SU-DHL-6 (cell line): Measurements from ENCODE around the gene ANKRD66.
"Not testable (repeated sequence)": the region's sequence is repeated elsewhere in the genome, so short reads cannot be mapped to it uniquely, and the experiment has no call there.

ENCODE experiments used
- H2AFZ ChIP-seq: fragments of 200-600 bp; sonication (generic); 2 replicates; pipeline ENCODE4 v1.6.1; 2014; ENCODE audit warnings: low read depth, mild to moderate bottlenecking, moderate library complexity, mixed read lengths, antibody characterized with exemption, low read length; ENCODE audit not compliant: severe bottlenecking
- H3F3A ChIP-seq: fragments of 200-600 bp; shearing (Covaris generic); 2 replicates; pipeline ENCODE4 v1.6.0; 2016; ENCODE audit warnings: antibody characterized with exemption, mild to moderate bottlenecking; ENCODE audit not compliant: insufficient read depth
- H3K27ac ChIP-seq: fragments of 200-600 bp; sonication (generic); 2 replicates; pipeline ENCODE4 v1.5.1; 2016; ENCODE audit warnings: low read depth, mild to moderate bottlenecking, low read length, moderate library complexity, mixed read lengths
- H3K27me3 ChIP-seq: fragments of 200-600 bp; sonication (generic), shearing (Covaris generic); 2 replicates; pipeline ENCODE4 v1.6.0; 2014; ENCODE audit warnings: mild to moderate bottlenecking, low read length
- H3K36me3 ChIP-seq: fragments of 200-600 bp; sonication (generic); 2 replicates; pipeline ENCODE4 v1.6.1; 2014; ENCODE audit warnings: mild to moderate bottlenecking, low read length, mixed read lengths
- H3K4me2 ChIP-seq: fragments of 300-600, 200-600 bp; shearing (Covaris generic), sonication (generic); 2 replicates; pipeline ENCODE4 v1.6.0; 2014; ENCODE audit warnings: low read length, low read depth, mild to moderate bottlenecking; ENCODE audit not compliant: poor library complexity, severe bottlenecking
- H3K4me3 ChIP-seq: fragments of 200-600 bp; sonication (generic); 2 replicates; pipeline ENCODE4 v1.5.1; 2014; ENCODE audit warnings: antibody characterized with exemption, low read length, mild to moderate bottlenecking, mixed read lengths; ENCODE audit not compliant: insufficient read depth, poor library complexity, severe bottlenecking
- H3K79me2 ChIP-seq: fragments of 200-600 bp; sonication (generic); 2 replicates; pipeline ENCODE4 v1.6.1; 2014; ENCODE audit warnings: mild to moderate bottlenecking, low read length, moderate library complexity; ENCODE audit not compliant: insufficient read depth
- H3K9ac ChIP-seq: fragments of 200-600 bp; sonication (generic); 2 replicates; pipeline ENCODE4 v1.7.0; 2014; ENCODE audit warnings: mild to moderate bottlenecking, low read length
- H3K9me2 ChIP-seq: fragments of 200-600 bp; sonication (generic); replicated peaks from 2 replicates; pipeline ENCODE4 v1.6.1; 2014; ENCODE audit warnings: low read length; ENCODE audit not compliant: insufficient read depth
- H3K9me3 ChIP-seq: fragments of 200-600 bp; sonication (generic); 2 replicates; pipeline ENCODE4 v1.6.1; 2014; ENCODE audit warnings: low read length, mixed read lengths; ENCODE audit not compliant: insufficient read depth
- H4K20me1 ChIP-seq: fragments of 200-600 bp; sonication (generic); 2 replicates; pipeline ENCODE4 v1.6.1; 2014; ENCODE audit warnings: low read depth, mild to moderate bottlenecking, antibody characterized with exemption, low read length, moderate library complexity, mixed read lengths
- CTCF ChIP-seq: fragments of 200-600 bp; sonication (generic); IDR thresholded peaks from one replicate; pipeline ENCODE4 v1.5.1; 2017; ENCODE audit warnings: antibody characterized with exemption, mild to moderate bottlenecking, low read length, moderate library complexity; ENCODE audit not compliant: insufficient read depth, poor library complexity, severe bottlenecking
- EZH2phosphoT487 ChIP-seq: fragments of 200-600 bp; sonication (generic), shearing (Covaris generic); conservative IDR thresholded peaks from 2 replicates; pipeline ENCODE4 v1.6.1; 2018; ENCODE audit warnings: mild to moderate bottlenecking, antibody characterized with exemption, low read length, moderate library complexity, mixed read lengths

ANKRD66 gene

DNA sequence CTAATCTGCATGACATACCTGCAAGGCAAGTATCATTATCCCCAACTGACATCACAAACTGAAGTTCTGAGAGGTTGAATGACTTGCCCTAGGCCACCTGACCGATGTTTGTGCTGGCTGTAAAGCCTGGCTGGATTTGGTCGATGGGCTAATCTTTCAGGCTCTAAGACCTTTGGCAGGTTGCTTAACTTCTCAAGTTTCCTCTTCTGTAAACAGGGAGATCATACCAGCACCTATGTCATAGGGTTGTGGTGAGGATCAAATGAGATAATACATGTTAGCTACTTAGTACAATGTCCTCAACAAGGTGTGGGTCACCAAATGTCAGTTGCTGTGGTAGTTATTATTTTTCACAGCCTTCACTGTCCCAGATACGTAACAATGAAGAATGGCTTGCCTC lies 14.2 kb downstream of the ANKRD66 start:
- Histone ChIP-seq H3K4me2 (no peak overlapping the region), H4K20me1 (no peaks in the 10 kb centered on the region), H2AFZ (no peak overlapping the region), H3K36me3 (no peaks in the 10 kb centered on the region), H3K4me3 (no peak overlapping the region), H3F3A (no peaks in the 10 kb centered on the region), H3K9me3 (no peaks in the 10 kb centered on the region), H3K9ac (no peak overlapping the region), H3K79me2 (no peaks in the 10 kb centered on the region), H3K27ac (no peak overlapping the region), H3K9me2 (no peaks in the 10 kb centered on the region), H3K27me3 (no peaks in the 10 kb centered on the region)
- no peak for TF ChIP-seq EZH2phosphoT487
- no peak for TF ChIP-seq CTCF

GRCh38 chr6:46763466-46763865 lies 16.7 kb downstream of the ANKRD66 start:
- Histone ChIP-seq H3K79me2 (no peaks in the 10 kb centered on the region), H3K9ac (no peak overlapping the region), H3F3A (no peaks in the 10 kb centered on the region), H2AFZ (no peak overlapping the region), H3K36me3 (no peaks in the 10 kb centered on the region), H3K9me3 (no peaks in the 10 kb centered on the region), H4K20me1 (no peaks in the 10 kb centered on the region), H3K9me2 (no peaks in the 10 kb centered on the region), H3K27me3 (no peaks in the 10 kb centered on the region), H3K4me3 (no peak overlapping the region), H3K27ac (no peak overlapping the region), H3K4me2 (no peak overlapping the region)
- TF ChIP-seq CTCF: no peak
- TF ChIP-seq EZH2phosphoT487: no peak

- not testable (repeated sequence) for H3K27me3 ChIP-seq, H3K4me3 ChIP-seq, H3K9ac ChIP-seq, H2AFZ ChIP-seq, H3K27ac ChIP-seq, H3K36me3 ChIP-seq, H3K4me2 ChIP-seq, H3F3A ChIP-seq, H3K79me2 ChIP-seq, H3K9me3 ChIP-seq, H4K20me1 ChIP-seq, H3K9me2 ChIP-seq
Observed at GRCh38 chr6:46764280-46764679, 17.5 kb downstream of the ANKRD66 start.

DNA sequence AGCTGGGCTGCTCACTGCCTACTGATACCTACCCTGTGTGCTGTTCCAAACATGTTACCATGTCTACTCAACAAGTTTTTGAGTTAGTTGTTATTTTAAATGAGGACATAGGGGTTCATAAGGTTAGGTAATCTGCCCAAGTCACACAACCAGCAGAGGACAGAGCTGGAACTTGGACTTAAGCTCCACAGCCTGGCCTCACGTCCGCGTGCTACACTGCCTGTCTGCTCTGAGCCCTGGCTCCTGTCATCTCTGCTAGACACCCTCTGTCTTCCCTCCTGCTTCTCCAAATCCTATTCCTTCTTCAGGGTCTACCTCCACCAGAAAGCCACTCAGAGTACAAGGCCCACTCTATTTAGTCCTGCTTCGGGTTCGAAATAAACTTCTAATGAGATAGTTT lies 18.2 kb downstream of the ANKRD66 start:
- H3K9me3 ChIP-seq: no peaks in the 10 kb centered on the region

More for the DNA sequence above, 18.2 kb downstream of the ANKRD66 start:
- H3K27me3 ChIP-seq: no peaks in the 10 kb centered on the region
- no peaks in the 10 kb centered on the region for H3K9me2 ChIP-seq
- no peaks in the 10 kb centered on the region for H3F3A ChIP-seq
- H3K79me2 ChIP-seq: no peaks in the 10 kb centered on the region
- no peaks in the 10 kb centered on the region for H3K36me3 ChIP-seq
- H2AFZ ChIP-seq: no peak overlapping the region
- no peak for TF ChIP-seq EZH2phosphoT487
- TF ChIP-seq CTCF: no peak
- no peak overlapping the region for H3K9ac ChIP-seq
- no peak overlapping the region for H3K4me3 ChIP-seq
- no peaks in the 10 kb centered on the region for H4K20me1 ChIP-seq
- H3K27ac ChIP-seq: no peak overlapping the region
- H3K4me2 ChIP-seq: no peak overlapping the region
